ENCODE measurements around the gene HHATL.

HHATL gene

DNA sequence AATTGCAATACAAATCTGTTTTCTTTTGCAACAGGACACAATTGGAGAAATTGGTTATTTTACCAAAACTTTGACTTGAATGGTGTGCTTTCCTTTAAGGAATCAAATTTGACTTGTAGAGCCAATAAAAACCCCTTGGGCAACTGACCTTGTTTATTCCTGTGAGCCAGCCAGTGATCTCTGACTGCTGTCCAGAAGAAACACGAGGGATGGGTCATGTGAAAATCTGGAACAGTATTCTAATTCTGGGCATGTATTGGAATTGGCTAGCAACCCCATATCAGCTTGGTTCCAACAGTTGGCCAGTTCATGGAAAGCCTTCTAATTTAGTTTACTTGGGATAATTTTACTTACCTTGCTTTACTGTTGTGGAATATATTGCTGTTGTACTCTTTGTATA is 19.1 kb upstream of the HHATL start:
- H4K91ac ChIP-seq (ENCODE audit: low read length) = no peak overlapping the region
- H2BK5ac ChIP-seq (ENCODE audit: low read depth, low read length, poor library complexity, severe bottlenecking) = no peak overlapping the region
- no peak overlapping the region for H3K9ac ChIP-seq (ENCODE audit: low read length)
- H2BK12ac ChIP-seq (ENCODE audit: low read length in 2 of 2) = no peak overlapping the region
- no peak for DNase-seq
- H3K27ac ChIP-seq (ENCODE audit: low read length, poor library complexity, severe bottlenecking) = no peak overlapping the region
- WGBS = 37% methylated on average over 1 of the region's 1 CpG
- H3K18ac ChIP-seq (ENCODE audit: low read depth in 1 of 2, low read length in 2 of 2) = no peak overlapping the region
- no peak overlapping the region for H3K4ac ChIP-seq (ENCODE audit: low read depth in 1 of 2, low read length in 2 of 2)
- no peak overlapping the region for H3K14ac ChIP-seq (ENCODE audit: low read length in 2 of 2)
- H2AFZ ChIP-seq (ENCODE audit: low read depth, low read length) = no peak overlapping the region
- H3K9me3 ChIP-seq (ENCODE audit: control insufficient read depth, low read length) = no peaks in the 10 kb centered on the region
- H3K4me1 ChIP-seq (ENCODE audit: control insufficient read depth, insufficient read depth, low read depth, low read length) = no peaks in the 10 kb centered on the region
- H2BK15ac ChIP-seq (ENCODE audit: low read depth, poor library complexity, severe bottlenecking) = no peak overlapping the region
- H3K4me2 ChIP-seq (ENCODE audit: low read length, poor library complexity, severe bottlenecking) = no peak overlapping the region
- no peaks in the 10 kb centered on the region for H3K36me3 ChIP-seq (ENCODE audit: control insufficient read depth in 1 of 2, insufficient read depth in 2 of 2, low read depth in 1 of 2, low read length in 2 of 2)
- no peak overlapping the region for H3K4me3 ChIP-seq (ENCODE audit: insufficient read depth in 1 of 2, low read depth in 1 of 2, low read length in 2 of 2)
- no peak overlapping the region for H3K23ac ChIP-seq (ENCODE audit: low read length in 2 of 2)
- no peak overlapping the region for H4K8ac ChIP-seq (ENCODE audit: low read length)
- no peak overlapping the region for H2BK120ac ChIP-seq (ENCODE audit: low read depth, low read length)
- H3K79me1 ChIP-seq (replicated peaks; ENCODE audit: low read length, poor library complexity, severe bottlenecking) = no peaks in the 10 kb centered on the region
- peaks cover 0 to 13% of the 10 kb centered on the region in 2 experiments for H3K27me3 ChIP-seq (ENCODE audit: control insufficient read depth in 1 of 2, insufficient read depth in 1 of 2, low read length in 2 of 2)
- H2AK5ac ChIP-seq (ENCODE audit: low read length, severe bottlenecking) = no peak overlapping the region

GRCh38 chr3:42720126-42720525 is 17.5 kb upstream of the HHATL start:
- 79% methylated on average over 4 of the region's 4 CpGs for WGBS
- H2BK12ac ChIP-seq (ENCODE audit: low read length in 2 of 2) = no peak overlapping the region
- H3K27ac ChIP-seq (ENCODE audit: low read length, poor library complexity, severe bottlenecking) = no peak overlapping the region
- no peaks in the 10 kb centered on the region for H3K36me3 ChIP-seq (ENCODE audit: control insufficient read depth in 1 of 2, insufficient read depth in 2 of 2, low read depth in 1 of 2, low read length in 2 of 2)
- H2AFZ ChIP-seq (ENCODE audit: low read depth, low read length) = no peak overlapping the region
- H2BK5ac ChIP-seq (ENCODE audit: low read depth, low read length, poor library complexity, severe bottlenecking) = no peak overlapping the region
- H3K4ac ChIP-seq (ENCODE audit: low read depth in 1 of 2, low read length in 2 of 2) = no peak overlapping the region
- no peaks in the 10 kb centered on the region for H3K79me1 ChIP-seq (replicated peaks; ENCODE audit: low read length, poor library complexity, severe bottlenecking)
- H3K4me1 ChIP-seq (ENCODE audit: control insufficient read depth, insufficient read depth, low read depth, low read length) = no peaks in the 10 kb centered on the region
- H3K14ac ChIP-seq (ENCODE audit: low read length in 2 of 2) = no peak overlapping the region
- H3K4me3 ChIP-seq (ENCODE audit: insufficient read depth in 1 of 2, low read depth in 1 of 2, low read length in 2 of 2) = no peak overlapping the region
- H3K23ac ChIP-seq (ENCODE audit: low read length in 2 of 2) = no peak overlapping the region
- no peak overlapping the region for H3K4me2 ChIP-seq (ENCODE audit: low read length, poor library complexity, severe bottlenecking)
- no peak overlapping the region for H2AK5ac ChIP-seq (ENCODE audit: low read length, severe bottlenecking)
- no peak for DNase-seq
- no peaks in the 10 kb centered on the region for H3K9me3 ChIP-seq (ENCODE audit: control insufficient read depth, low read length)
- H2BK120ac ChIP-seq (ENCODE audit: low read depth, low read length) = no peak overlapping the region
- no peak overlapping the region for H4K91ac ChIP-seq (ENCODE audit: low read length)
- peaks cover 0 to 10% of the 10 kb centered on the region in 2 experiments for H3K27me3 ChIP-seq (ENCODE audit: control insufficient read depth in 1 of 2, insufficient read depth in 1 of 2, low read length in 2 of 2)
- H4K8ac ChIP-seq (ENCODE audit: low read length) = no peak overlapping the region
- no peak overlapping the region for H3K9ac ChIP-seq (ENCODE audit: low read length)
- no peak overlapping the region for H2BK15ac ChIP-seq (ENCODE audit: low read depth, poor library complexity, severe bottlenecking)
- H3K18ac ChIP-seq (ENCODE audit: low read depth in 1 of 2, low read length in 2 of 2) = no peak overlapping the region

DNA sequence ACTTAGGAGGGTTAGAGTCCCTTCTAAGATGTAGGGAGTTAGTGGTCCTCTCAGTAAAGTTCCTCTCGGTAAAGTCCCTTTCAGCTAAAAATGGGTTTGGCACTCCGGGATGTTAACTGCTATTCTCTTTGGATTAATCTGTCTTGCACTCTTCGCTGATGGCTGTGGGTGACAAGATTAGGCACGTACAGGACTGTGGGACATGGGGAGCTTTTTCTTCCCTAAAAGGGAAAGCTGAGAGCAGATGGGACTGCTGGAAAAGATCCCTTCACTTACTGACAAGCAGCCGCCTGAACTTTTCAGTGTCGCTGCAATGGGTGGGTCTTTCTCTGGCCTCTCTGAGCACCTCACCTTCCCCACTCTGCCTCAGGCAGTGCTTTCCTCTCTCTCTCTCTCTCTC is 16.4 kb upstream of the HHATL start:
- no peak overlapping the region for H2BK5ac ChIP-seq (ENCODE audit: low read depth, low read length, poor library complexity, severe bottlenecking)
- H3K36me3 ChIP-seq (ENCODE audit: control insufficient read depth in 1 of 2, insufficient read depth in 2 of 2, low read depth in 1 of 2, low read length in 2 of 2) = no peaks in the 10 kb centered on the region
- no peak overlapping the region for H3K4ac ChIP-seq (ENCODE audit: low read depth in 1 of 2, low read length in 2 of 2)
- H2AFZ ChIP-seq (ENCODE audit: low read depth, low read length) = no peak overlapping the region
- H3K4me1 ChIP-seq (ENCODE audit: control insufficient read depth, insufficient read depth, low read depth, low read length) = no peaks in the 10 kb centered on the region
- no peak overlapping the region for H2BK12ac ChIP-seq (ENCODE audit: low read length in 2 of 2)
- WGBS = 81% methylated on average over 6 of the region's 6 CpGs
- H3K14ac ChIP-seq (ENCODE audit: low read length in 2 of 2) = no peak overlapping the region
- H3K27ac ChIP-seq (ENCODE audit: low read length, poor library complexity, severe bottlenecking) = no peak overlapping the region
- no peak for DNase-seq
- H3K9ac ChIP-seq (ENCODE audit: low read length) = no peak overlapping the region
- no peak overlapping the region for H3K4me2 ChIP-seq (ENCODE audit: low read length, poor library complexity, severe bottlenecking)
- H2BK15ac ChIP-seq (ENCODE audit: low read depth, poor library complexity, severe bottlenecking) = no peak overlapping the region
- no peak overlapping the region for H3K4me3 ChIP-seq (ENCODE audit: insufficient read depth in 1 of 2, low read depth in 1 of 2, low read length in 2 of 2)
- no peaks in the 10 kb centered on the region for H3K9me3 ChIP-seq (ENCODE audit: control insufficient read depth, low read length)
- no peak overlapping the region for H2BK120ac ChIP-seq (ENCODE audit: low read depth, low read length)
- no peak overlapping the region for H2AK5ac ChIP-seq (ENCODE audit: low read length, severe bottlenecking)
- no peak overlapping the region for H4K91ac ChIP-seq (ENCODE audit: low read length)
- no peak overlapping the region for H3K23ac ChIP-seq (ENCODE audit: low read length in 2 of 2)
- H4K8ac ChIP-seq (ENCODE audit: low read length) = no peak overlapping the region
- no peaks in the 10 kb centered on the region for H3K79me1 ChIP-seq (replicated peaks; ENCODE audit: low read length, poor library complexity, severe bottlenecking)
- H3K27me3 ChIP-seq (ENCODE audit: control insufficient read depth in 1 of 2, insufficient read depth in 1 of 2, low read length in 2 of 2) = peaks cover 0 to 15% of the 10 kb centered on the region in 2 experiments
- H3K18ac ChIP-seq (ENCODE audit: low read depth in 1 of 2, low read length in 2 of 2) = no peak overlapping the region

DNA sequence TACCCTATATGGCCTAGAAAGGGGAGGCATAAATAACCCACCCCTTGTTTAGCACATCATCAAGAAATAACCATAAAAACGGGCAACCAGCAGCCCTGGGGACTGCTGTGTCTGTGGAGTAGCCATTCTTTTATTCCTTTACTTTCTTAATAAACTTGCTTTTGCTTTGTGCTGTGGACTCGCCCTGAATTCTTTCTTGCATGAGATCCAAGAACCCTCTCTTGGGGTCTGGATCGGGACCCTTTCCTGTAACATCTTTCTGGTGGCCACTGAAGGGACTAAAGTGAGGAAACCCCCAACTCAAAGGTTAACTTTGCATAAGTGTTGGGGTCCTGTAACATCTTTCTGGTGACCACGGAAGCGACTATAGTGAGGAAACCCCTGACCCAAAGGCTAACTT is 15.7 kb upstream of the HHATL start:
- Histone ChIP-seq H3K4ac (ENCODE audit: low read depth in 1 of 2, low read length in 2 of 2) (no peak overlapping the region), H2BK120ac (ENCODE audit: low read depth, low read length) (no peak overlapping the region), H3K18ac (ENCODE audit: low read depth in 1 of 2, low read length in 2 of 2) (no peak overlapping the region), H3K4me1 (ENCODE audit: control insufficient read depth, insufficient read depth, low read depth, low read length) (no peaks in the 10 kb centered on the region), H2BK12ac (ENCODE audit: low read length in 2 of 2) (no peak overlapping the region), H3K27ac (ENCODE audit: low read length, poor library complexity, severe bottlenecking) (no peak overlapping the region), H3K9me3 (ENCODE audit: control insufficient read depth, low read length) (no peaks in the 10 kb centered on the region), H2AK5ac (ENCODE audit: low read length, severe bottlenecking) (no peak overlapping the region), H3K4me3 (ENCODE audit: insufficient read depth in 1 of 2, low read depth in 1 of 2, low read length in 2 of 2) (no peak overlapping the region), H3K23ac (ENCODE audit: low read length in 2 of 2) (no peak overlapping the region), H3K14ac (ENCODE audit: low read length in 2 of 2) (no peak overlapping the region), H3K9ac (ENCODE audit: low read length) (no peak overlapping the region), H2BK15ac (ENCODE audit: low read depth, poor library complexity, severe bottlenecking) (no peak overlapping the region), H3K4me2 (ENCODE audit: low read length, poor library complexity, severe bottlenecking) (no peak overlapping the region), H3K79me1 (replicated peaks; ENCODE audit: low read length, poor library complexity, severe bottlenecking) (no peaks in the 10 kb centered on the region), H2AFZ (ENCODE audit: low read depth, low read length) (no peak overlapping the region), H4K8ac (ENCODE audit: low read length) (no peak overlapping the region), H4K91ac (ENCODE audit: low read length) (no peak overlapping the region), H2BK5ac (ENCODE audit: low read depth, low read length, poor library complexity, severe bottlenecking) (no peak overlapping the region), H3K27me3 (ENCODE audit: control insufficient read depth in 1 of 2, insufficient read depth in 1 of 2, low read length in 2 of 2) (peaks cover 2 to 19% of the 10 kb centered on the region in 2 experiments), H3K36me3 (ENCODE audit: control insufficient read depth in 1 of 2, insufficient read depth in 2 of 2, low read depth in 1 of 2, low read length in 2 of 2) (no peaks in the 10 kb centered on the region)
- no peak for DNase-seq
- 67% methylated on average over 5 of the region's 5 CpGs for WGBS
